Sciatic nerve (tissue), 2 donors: ENCODE results near the gene PPP2R5E. TPM values are rescaled to one million over a fixed set of nuclear protein-coding genes. Genes with fewer than 3 reads are reported as not detected.

ENCODE experiments used
- ATAC-seq: fragments of 200-7000 bp; cut with Tn5 transposase; one replicate; pipeline ENCODE4 v1.9.1; 2020; ENCODE audit warnings: mild to moderate bottlenecking, moderate library complexity
- DNase-seq: peaks from one replicate; pipeline ENCODE4 v3.0.0-alpha.2; 2020; ENCODE audit warnings: low spot score
- intact Hi-C: fragments of 100-400 bp; cut with DNase I; formaldehyde crosslinking; loops from one replicate; pipeline ENCODE4 v1.14.2; 2022
- total RNA-seq: library from RNA; stranded (reverse); fragmentation: NEBNext Ultra II Directional; extraction: Animal tissue kit (Norgen Biotek cat#: 25700); gene quantifications from one replicate; pipeline ENCODE4 v1.2.1, GENCODE V29; 2021
- donor health status: DM: no; HTN: no; CAD: no.
- donor health status: DM: no; HTN: no; CAD: no.

Gene PPP2R5E
- total RNA-seq, 1 donor from 2014 or later: 37.6 TPM

DNA sequence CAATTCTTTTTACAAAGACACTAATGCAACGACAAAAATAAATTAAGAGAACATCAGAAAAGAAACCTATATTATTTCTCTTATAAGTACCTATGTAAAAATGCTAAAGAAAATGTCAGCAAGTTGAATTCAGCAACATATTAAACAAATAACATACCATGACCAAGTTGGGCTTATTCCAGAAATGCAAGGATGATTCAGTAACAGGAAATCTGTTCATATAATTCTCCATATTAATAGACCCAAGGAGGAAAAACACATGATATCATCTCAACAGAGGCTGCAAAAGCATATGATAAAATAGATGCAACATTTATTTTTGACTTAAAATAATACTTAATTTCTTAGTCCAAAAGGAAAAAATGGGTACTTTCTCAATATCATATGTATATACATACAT lies 199.3 kb downstream of the PPP2R5E start:
- no peak for ATAC-seq
- intact Hi-C loops: no loop called here

DNA sequence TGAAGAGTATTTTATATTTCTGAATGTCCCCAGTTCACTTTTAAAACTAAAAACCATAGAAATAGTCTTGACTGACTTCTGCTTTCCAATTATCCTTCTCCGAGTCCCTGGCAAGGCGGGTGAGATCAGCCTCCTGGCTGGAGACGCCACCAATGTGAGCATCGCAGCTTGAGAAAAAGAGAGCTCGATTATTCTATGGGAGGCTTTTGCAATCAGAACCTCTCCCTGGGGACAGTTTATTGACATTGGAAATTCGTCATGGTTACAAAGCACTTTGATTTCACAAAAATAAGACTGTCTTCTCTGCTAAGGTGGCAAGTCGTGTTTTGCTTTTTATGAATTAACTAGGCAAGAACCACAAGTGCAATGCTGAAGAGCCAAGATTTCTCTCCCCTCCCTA lies 200.8 kb downstream of the PPP2R5E start:
- ATAC-seq (peak; percentile 77), DNase-seq (no peak)
- intact Hi-C loops: no loop called here

More for the DNA sequence above, 199.3 kb downstream of the PPP2R5E start:
- DNase-seq: no peak

- DNase-seq (no peak), ATAC-seq (no peak)
- intact Hi-C loops: no loop called here
Measured at GRCh38 chr14:63328787-63329737, 214.1 kb downstream of the PPP2R5E start.

DNA sequence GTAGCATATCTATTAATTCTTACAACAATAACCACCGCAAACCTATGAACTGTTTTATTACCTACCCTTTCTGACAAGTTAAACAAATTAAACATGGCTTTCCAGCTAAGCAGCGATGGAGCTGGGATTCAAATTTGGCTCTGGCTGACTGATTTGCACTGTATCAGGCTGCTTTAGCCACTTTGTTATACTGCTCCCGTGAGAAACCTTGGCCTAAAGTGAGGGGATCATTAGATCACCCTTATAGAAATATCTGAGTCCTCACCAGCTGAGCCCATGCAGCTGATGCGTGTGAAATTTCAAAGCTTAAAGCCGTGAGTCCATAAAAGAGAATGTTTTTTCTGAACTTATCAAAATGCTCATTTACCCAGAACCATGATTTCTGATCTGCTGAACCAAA lies 216.3 kb downstream of the PPP2R5E start:
- intact Hi-C loops: no loop called here
- DNase-seq (no peak), ATAC-seq (no peak)

GRCh38 chr14:63322897-63323573 lies 220.1 kb downstream of the PPP2R5E start:
- DNase-seq: no peak
- ATAC-seq: peak; percentile 78
- intact Hi-C loops: no loop called here

DNA sequence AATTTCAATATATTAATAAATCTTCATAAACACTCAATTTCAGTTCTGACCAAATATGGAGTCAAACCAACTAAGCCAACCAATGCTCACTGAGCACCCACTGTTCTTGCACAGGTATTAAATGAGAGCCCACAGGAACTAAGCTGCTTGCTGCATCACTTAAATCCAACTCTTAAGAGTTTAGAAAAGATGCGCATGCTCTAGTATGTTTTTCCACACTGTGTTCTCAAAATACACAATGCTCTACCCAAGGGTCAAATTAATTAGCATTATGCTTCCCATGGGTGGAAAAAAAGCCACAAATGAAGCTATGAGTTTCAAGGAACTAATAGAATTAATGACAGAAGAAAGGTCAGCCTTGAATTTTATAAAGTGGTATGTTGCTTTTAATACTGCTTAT lies 220.7 kb downstream of the PPP2R5E start:
- DNase-seq (no peak), ATAC-seq (no peak)
- intact Hi-C loops: no loop called here

Other genes starting within 250 kb of the PPP2R5E start
- gene GPHB5, start 224.4 kb downstream of the PPP2R5E start, total RNA-seq: not detected
- 20.5 TPM for gene WDR89, start 98.5 kb upstream of the PPP2R5E start, total RNA-seq
- gene SGPP1, start 184.7 kb upstream of the PPP2R5E start, total RNA-seq: 20.7 TPM